Measurements from ENCODE around the gene COL9A3.

Gene COL9A3

DNA sequence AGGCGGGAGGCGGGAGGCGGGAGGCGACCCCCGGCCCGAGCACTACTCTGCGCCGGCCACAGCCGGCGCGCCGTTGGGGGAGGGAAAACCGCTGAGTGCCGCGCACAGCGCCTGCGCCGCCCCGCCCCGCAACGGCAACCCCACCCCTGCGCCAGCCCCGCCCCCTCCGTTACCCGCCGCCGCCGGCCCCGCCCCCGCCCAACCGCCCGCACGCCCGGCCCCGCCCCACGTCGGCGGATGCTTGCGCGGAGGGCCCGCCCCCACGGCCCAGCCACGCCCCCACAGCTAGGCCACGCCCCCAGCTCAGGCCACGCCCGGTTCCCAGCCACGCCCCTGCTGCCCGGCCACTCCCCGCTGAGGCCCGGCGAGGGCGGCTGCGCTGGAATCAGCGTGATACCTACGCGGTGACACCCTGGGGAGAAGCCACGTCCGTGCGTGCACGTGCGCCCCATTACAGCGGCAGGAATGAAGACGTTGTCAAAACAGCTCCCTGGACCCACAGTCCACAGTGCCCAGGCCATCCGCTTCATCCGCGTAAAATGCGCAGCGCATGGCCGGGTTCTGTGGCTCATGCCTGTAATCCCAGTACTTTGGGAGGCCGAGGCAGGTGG lies 45.0 kb downstream of the COL9A3 start, which contains the start of gene TCFL5:
Gene TCFL5, minus strand, starts transcription at position 97 of the 611 bp plus-strand sequence. CDS start 152 bp downstream, outside the sequence.
- DNase-seq: peak; percentile 57

DNA sequence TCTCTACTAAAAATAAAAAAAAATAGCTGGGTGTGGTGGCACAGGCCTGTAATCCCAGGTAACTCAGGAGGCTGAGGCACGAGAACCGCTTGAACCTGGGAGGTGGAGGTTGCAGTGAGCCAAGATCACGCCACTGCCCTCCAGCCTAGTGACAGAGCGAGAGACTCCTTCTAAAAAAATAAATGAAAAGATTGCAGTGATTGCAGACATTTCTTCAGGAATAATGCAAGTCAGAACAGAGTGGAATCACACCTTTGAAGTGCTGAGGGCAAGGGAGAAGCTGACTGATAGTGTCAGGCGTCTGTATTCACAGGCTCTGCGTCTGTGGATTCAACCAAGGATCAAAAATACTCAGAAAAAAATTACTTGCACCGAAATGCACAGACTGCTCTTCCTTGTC lies 47.4 kb downstream of the COL9A3 start:
- no peak for DNase-seq

DNA sequence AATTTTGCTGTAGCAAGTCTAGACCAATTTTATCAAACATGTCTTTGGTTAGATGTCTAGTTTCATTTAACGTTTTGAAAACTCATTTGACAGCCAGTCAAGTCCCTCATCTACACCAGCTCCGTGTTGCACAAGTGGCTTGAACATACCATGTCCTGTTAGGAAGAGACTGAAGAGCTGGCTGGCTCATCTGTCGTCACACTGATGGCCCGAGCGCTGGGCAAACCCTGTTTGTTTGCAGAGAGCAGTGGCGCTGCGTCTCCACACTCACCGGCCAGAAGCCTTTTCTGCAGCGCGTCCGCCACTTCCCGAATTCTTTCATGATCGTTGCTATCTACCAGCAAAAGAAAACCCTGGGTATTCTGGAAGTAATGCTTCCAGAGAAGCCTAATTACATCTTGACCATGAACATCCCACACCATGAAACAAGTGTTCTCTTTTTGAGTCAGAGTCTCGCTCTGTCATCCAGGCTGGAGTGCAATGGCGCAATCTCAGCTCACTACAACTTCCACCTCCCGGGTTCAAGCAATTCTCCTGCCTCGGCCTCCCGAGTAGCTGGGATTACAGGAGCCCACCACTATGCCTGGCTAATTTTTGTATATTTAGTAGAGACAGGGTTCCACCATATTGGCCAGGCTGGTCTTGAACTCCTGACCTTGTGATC lies 55.5 kb downstream of the COL9A3 start:
- peak; percentile 64 for DNase-seq

DNA sequence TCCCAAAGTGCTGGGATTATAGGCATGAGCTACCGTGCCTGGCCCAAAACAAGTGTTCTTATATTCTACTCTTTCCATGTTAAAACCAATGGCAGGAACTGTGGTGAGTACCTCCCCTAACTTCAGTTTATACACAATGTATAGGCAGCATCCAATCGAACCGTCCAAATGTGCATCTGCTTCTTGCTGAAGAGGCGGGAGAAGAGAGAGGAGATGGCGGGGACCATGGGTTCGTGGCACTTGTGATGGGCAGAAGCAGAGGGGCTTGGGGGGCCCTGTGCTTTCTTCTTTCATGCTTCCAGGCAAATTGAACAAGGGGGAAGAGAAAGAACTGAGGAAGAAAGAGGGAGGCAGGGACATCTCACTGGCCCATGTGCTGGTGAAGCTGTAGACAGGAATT lies 56.0 kb downstream of the COL9A3 start:
- no peak for DNase-seq

DNA sequence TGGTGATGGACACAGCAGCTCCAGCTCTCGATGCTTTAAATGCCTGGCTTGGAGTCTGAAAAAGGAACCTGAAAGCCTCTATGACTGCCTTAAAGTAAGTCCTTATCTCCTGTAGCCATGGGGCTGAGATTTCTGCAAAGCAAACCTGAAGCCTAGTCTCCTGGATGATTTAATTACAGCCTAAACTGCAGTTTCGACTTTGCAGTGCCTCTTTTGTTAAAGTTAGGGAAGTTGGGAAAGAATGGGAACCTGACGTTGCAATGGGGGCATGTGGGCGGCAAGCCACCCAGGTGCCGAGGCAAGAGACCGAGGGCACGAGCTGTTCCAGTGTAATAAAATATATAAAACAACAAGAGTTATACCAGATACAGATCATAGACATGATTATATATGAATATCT lies 56.4 kb downstream of the COL9A3 start:
- DNase-seq: no peak

DNA sequence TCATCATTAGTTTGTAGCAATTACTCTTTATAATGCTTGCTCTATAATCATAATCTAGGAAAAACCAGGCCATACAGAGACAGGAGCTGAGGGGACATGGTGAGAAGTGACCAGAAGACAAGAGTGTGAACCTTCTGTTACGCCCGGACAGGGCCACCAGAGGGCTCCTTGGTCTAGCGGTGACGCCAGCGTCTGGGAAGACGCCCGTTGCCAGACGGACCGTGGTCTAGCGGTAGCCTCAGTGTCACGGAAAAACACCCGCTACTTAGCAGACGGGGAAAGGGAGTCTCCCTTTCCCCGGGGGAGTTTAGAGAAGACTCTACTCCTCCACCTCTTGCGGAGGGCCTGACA lies 56.8 kb downstream of the COL9A3 start:
- peak; percentile 49 for DNase-seq

DNA sequence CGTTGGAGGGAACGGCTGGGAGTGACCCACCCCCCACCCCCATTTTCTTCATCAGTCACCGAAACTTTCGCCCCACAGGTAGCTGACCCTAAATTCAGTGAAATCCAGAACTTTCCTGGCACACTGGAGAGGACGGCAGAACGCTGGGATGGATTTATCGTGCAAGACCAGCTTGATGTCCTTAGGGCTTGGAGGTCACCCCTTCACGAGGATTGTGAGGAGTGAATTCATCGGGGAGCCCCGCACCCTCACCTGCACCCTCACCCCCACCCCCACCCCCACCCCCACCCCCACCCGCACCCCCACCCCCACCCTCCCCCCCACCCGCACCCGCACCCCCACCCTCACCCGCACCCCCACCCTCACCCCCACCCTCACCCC lies 58.1 kb downstream of the COL9A3 start:
- no peak for DNase-seq

DNA sequence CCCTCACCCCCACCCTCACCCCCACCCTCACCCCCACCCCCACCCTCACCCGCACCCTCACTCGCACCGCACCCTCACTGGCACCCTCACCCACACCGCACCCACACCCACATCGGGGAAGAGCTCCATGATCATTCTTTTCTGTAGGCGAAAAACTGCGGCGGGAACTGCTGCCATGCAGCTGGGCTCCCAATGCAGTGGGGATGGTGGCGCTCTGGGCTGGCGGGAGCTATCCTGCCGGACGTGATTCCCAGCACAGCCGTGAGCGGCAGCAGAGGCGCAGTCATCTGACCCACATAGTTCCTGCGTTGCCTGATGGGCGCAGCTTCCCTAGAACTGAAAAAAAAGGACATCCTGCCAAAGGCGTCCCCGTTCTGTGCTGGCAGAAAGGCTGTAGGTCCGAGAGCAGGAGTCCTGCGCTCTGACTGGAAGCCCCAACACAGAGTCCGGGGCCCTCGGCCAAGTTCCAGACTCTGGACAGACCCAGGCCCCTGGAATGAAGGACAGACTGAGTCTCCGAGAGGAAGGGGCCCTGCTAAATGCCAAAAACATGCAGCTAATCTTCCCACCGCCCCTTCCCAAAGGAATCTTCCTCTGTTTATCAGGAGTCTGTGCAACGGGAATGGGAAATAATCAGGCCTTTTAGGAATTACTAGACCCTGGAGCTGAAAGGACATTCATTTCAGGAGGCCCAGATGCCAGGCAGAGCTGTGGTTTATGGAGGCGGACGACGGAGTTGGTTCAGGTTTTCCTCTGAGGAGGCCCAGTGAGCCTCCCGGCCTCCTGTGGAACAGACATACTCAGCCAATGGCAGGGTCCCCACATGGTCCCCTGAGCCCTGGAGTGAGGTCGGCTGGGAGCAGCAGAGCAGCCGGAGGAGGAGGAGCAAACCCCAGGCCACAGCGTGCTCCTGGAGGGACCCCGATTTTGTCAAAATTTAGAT lies 58.8 kb downstream of the COL9A3 start:
- DNase-seq: peak; percentile 87

DNA sequence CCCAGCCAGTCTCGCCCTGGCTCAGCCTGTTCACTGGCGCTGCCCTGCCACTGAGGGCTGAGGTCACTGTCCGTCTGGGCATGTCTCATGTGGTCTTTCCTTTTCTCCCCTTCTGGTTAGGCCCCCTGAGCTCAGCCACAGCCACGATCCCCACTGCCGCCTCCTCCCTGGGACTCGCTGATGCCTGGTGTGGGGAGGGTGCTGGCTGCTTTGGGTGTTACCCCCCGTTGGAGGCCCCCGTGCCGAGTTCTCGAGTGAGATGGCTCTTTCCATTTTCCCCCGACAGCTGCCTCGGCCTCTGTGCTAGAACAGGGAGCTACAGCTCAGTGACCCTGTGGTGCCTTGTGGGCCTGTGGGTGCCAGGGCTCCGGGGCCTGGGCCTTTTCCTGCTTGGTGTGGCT lies 59.7 kb downstream of the COL9A3 start:
- no peak for DNase-seq

DNA sequence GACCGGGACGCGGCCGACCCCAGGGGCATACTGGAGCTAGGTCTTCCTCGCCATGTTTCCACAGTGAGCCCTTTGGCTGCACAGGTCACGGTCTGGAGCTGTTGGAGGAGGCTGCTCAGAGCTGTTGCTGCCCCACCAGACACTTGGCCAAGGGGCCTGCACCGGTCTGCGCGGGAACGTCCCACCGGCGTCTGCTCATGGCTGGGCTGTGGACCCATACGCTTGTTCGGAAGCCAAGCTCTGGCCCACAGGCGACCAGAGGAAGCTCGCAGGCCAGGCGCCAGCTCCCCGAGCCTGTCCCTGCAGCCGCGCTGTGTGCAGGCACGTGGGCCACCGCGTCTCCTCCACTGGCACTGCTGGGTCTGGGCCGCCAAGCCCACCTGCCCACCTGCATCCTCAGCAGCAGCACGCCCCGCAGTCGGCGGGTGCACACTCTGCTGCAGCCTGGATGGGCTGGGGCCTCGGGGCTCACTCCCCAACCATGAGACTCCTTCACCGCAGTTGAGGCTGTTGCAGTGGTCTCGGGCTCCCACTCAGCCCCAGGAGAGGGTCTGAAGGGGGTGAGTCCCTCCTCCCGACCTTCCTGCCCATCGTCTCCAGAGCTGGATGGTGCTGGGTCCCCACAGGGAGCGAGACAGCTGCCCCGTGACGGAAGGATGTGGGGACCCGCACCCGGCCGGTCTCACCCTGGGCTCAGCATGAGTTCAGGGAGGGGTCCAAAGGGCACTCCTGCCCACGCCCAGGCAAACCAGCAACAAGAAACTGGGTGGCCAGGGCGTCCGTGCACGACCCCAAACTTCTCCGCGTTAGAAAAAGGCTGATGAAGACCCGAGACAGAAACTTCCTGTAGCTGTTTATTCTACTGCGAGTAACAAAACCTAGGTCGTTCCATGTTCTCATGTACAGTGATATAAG lies 60.3 kb downstream of the COL9A3 start:
- DNase-seq: no peak

DNA sequence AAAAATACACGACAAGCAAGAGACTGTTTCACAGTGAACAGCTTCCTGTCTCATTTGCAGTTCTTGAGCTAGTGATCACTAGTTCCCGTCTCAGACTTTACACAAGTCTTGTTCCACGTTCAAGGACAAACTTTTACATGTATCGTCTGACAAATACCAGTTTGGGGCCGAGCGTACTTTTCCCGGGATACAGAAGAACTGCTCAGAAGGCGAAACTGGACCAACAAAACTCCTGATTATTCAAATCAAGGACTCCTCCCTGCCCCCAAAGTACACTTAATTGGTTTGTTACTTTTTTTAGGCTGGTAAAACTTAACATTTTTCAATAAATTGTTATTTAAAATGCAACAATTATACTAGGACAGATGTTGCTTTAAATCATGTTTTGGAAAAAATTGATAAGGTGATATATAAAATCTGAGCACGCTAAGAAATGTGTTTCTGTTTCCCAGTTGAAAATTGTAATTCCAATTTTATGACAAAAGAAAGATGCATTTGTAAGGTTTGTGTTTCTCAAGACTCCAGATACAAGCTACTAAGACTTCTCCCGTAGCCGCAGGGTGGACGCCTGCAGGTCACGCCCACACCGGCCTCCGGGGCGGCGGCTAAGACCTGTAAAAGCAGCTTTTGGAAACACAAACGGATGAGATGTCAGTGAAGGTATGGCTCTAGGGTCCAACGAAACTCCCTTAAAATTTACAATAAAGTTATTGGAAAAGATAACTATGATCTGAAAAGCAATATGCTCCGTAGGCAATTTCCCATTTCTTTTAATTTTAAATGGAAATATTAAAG lies 61.6 kb downstream of the COL9A3 start:
- DNase-seq: no peak

DNA sequence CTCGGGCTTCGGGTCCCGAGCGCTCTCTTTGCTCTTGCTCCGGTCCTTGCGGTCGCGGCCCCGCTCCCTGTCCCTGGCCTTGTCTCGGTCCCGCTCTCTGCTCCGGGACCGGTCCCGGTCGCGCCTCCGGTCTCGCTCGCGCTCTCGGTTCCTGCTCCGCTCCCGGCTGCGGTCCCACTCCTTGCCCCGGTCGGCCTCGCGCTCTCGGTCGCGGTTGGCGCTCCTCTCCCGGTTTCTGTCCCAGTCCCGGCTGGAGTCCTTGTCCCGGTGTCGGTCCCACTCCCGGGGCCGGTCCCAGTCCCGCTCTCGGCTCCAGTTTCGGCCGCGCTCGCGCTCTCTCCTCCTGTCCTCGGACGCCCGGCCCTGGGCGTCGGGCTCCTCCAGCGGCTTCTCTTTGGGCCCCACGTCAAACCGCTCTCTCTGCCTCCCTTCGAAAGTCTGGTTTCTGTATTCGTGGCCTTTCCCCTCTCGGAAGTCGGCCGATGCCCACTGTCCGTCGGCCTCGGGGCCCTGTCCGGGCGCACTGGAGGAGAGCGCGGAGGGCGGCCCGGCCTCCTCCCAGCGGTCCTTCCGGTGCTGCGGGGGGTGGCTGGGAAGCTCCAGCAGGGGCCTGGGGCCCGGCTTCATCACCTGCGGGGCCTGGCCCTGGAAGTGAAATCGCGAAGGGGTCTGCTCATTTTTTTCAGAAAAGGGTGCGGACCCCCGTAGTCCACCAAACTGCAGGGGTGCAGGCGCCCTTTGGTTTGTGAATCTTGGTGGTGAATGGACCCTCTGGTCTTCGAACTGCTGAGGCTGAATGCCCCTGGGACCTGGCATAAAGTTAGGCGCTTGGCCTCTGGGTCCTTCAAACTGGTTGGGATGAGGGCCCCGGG lies 62.7 kb downstream of the COL9A3 start:
- DNase-seq: no peak

DNA sequence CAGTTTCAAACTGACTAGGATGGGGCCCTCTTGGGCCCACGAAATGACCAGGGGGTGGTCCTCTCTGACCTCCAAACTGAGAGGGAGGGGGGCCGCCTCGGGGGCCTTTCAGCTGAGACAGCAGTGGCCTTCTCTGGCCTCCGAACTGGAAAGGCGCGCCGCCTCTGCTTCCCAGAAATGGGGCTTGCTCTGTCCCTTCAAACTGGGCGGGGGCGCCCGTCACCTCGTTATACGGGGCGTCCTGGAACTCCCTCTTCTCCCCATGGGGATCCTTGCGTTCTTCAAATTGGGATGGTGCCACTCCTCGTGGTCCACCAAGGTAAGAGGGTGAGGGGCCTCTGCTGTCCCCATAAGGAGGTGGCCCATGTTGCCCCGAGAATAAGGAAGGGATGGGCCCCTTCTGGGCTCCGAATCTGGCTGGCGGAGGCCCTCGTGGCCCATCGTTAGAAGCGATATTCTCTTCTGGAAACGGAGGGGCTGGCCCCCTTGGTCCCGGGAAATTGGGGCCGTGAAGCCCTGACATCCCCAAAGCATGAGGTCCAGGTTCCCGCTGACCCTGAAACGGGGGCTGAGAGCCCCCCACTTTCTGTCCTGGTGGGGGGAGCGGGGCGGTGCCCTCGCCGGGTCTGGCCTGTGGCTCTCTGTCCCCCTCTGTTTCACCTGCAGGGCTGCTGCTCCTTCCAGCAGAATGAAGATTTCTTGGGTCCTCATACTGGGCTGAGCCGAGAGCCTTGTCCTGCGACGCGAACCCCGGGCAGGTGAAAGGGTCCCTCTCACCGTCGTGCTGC lies 63.5 kb downstream of the COL9A3 start:
- no peak for DNase-seq

DNA sequence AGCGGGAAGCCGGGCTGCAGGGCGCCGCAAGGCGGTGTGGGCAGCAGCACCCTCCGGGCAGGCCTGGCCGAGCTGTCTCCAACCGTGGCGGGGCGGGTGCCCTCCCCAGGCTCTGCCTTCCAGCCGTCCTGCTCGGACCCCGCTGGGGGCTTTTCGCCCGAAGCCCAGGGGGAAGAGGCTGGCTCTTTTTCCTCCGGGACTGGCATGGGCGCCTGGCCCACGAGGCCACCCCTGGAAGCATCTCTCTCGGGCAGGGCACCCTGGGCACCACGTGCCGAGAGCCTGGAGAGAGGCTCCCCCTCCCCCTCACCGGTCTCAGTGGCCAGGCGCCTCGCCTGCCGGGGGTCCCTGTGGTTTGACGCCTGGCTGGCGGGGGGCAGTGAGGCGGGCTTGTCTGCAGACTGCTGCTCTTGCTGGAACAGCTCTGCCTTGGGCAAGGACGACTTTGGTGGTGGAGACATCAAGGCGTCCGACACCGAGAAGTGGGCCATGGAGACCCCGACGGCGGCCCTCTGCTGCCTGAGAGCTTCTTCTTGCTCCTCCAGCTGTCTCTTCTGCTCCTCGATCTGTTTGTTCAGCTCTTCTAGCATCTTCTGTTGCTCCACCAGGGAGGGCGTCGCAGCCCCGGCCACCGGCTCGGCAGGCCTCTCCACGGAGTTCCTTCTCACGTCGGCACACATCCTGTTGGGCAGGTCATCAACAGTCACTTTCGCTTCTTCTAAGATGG lies 64.2 kb downstream of the COL9A3 start:
- DNase-seq: no peak

DNA sequence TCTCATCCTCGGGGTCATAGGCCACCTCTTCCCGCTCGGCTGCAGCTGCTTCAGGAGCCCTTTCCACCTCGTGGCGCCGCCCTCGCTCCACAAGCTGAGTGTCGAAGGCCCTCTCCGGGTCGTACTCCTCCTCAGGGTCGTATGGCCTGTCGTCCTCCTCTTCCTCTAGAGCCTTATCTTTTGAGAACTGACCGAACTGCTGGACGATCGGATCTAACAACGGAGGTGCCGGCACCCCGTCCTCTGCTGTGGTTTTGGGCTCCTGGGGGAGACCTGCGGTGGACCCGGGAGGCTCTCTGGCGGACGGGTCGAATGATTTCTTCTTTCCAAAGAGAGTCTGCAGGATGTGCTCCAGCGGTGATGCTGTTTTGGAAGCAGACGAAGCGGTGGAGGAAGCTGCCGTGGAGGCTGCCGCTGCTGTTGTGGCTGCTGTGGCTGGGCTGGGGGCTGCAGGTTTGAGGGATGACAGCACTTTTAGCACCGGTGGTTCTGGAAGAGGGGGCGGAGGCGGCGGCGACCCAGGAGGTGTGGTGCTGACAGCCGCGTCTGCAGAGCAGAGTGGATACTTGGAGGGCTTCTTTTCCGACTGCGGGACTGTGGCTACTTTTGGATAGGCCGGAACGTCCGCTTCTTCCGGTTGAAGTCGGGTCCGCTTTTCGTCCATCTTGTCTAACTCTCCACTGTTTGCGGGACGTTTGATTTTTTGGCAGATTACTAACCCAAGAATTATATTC lies 65.0 kb downstream of the COL9A3 start:
- no peak for DNase-seq

DNA sequence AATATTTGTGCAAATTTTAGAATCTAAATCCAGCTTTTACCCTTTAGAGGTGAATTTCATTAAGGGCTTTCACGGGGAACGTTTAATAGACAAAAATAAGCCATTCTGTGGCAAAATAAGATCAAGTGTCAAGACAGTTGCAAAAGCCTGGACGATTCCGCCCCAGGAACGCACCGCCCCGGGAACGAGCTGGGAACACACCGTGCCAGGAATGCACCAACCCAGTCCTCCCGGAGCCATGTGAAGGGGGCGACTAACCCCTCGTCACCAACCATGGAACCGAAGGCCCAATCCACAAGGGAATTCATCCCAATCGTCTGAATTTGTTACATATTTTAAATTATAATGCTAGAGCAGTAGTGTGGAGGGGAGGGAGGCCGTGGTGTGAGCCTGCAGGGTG lies 65.6 kb downstream of the COL9A3 start:
- no peak for DNase-seq

DNA sequence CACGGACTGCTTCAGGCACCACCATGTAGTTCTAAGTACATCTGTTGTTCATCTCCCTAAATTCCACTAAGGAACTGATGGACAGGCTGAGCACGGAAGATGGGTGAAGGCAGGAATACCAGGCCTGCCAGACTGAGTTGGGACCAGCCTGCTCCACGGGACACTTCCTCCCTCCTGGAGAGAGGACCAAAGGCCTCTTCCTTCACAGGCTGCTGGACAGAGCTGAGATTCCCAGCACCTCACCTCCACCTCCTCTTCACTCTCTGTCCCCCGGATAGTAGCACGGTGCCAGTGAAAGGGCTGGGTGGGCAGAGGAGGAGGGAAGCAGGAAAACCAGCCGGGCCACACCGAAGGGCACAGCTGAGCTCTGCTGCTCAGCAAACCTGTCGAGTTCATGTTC lies 67.7 kb downstream of the COL9A3 start:
- DNase-seq: no peak

DNA sequence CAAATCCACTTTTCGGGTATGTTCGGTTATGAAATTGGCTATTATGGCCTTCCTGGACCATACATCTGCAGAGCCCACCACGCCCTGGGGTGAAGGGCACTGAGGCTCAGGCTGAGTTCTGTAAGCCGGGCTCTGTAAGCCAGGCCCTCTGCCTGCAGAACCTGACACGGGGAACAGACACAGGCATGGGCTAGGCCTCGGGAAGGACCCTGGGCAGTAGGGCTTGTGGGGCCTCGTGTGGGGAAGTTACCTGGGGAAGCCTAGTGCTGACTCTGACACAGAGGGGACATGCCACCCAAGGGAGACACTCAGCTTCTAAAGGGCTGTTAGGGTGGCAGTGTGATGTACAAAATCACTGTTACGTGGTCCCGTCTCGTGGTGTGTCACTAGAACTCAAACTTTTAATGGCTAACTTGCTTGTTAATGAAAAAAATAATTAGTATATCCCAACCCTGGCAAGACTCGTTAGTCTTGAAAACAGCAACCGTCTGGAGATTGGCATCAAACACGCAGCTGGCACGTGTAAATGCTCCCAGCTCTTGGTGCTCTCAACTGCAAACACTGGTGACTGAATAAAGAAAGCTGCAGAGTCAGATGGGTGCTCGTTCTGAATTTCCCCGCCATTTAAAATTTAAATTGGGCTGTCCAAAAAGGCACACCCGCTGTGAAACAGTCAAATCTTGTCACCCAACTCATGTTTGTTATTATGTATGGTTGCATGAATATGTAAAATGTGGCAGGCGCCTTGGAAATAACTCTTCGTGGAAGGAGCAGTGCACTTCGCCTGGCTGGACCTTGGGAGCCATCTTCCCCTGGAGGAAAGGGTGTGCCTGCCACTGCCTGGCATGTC lies 68.4 kb downstream of the COL9A3 start:
- DNase-seq: no peak

All from NCI-H510A treated with DMSO at 0.1 percent for 48 hours (cell line).